HepG2 (cell line): ENCODE measurements around the gene ITGB1. TPM values are rescaled to one million over a fixed set of nuclear protein-coding genes. Genes with fewer than 3 reads are reported as not detected.

Source experiments
- ATAC-seq: fragments of 200-7000 bp; cut with Tn5 transposase; 3 replicates; pipeline ENCODE4 v1.9.1; 2020; ENCODE audit warnings: mild to moderate bottlenecking, moderate library complexity
- BruUV-seq: library from RNA; stranded (reverse); fragments of 400-500 nt; replicated peaks from 2 replicates; lab custom pipeline; 2021; lab: Mats Ljungman, UMichigan
- CTCF ChIA-PET: fragments of 300-600 bp; formaldehyde crosslinking; extraction: SDS; loops from one replicate; lab custom pipeline; 2021; ENCODE audit warnings: low total read pairs, inconsistent platforms, low intra/inter-chr PET ratio; lab: Yijun Ruan, JAX
- POLR2A ChIA-PET: fragments of 350-600 bp; sonication (Branson Sonifier 250); formaldehyde crosslinking; loops from one replicate; lab custom pipeline; 2020; ENCODE audit warnings: antibody characterized with exemption, inconsistent platforms; lab: Yijun Ruan, JAX
- DNase-seq: peaks from one replicate; pipeline ENCODE4 v3.0.0-alpha.2; 2015; ENCODE audit warnings: low spot score
- FAIRE-seq: peaks from 3 replicates; lab custom pipeline; 2011; peaks lifted over from hg19 to GRCh38; lab: Jason Lieb, UNC
- H2AFZ ChIP-seq: one replicate; pipeline ENCODE4 v1.6.1; 2011; ENCODE audit warnings: low read length, inconsistent platforms
- H3K27ac ChIP-seq: fragments of 300-600 bp; 3 replicates; pipeline ENCODE4 v1.8.0; 2011; ENCODE audit warnings: mixed run types, mild to moderate bottlenecking, mixed read lengths, low read length, inconsistent platforms; ENCODE audit not compliant: insufficient read depth; ENCODE audit errors: extremely low read length
- H3K27me3 ChIP-seq, 2 experiments: fragments of 200-600 bp in 1 of 2; 2 replicates in 1 of 2; 3 replicates in 1 of 2; pipeline versions ENCODE4 v1.6.0 to v1.8.0; 2011; ENCODE audit warnings: low read length in 2 of 2, mild to moderate bottlenecking in 2 of 2, moderate library complexity in 2 of 2, inconsistent platforms in 1 of 2; ENCODE audit not compliant: insufficient read depth in 2 of 2, control insufficient read depth in 1 of 2
- H3K36me3 ChIP-seq, 2 experiments: fragments of 200-600 bp in 1 of 2; replicated peaks in 1 of 2; 2 replicates in 1 of 2; 3 replicates in 1 of 2; pipeline versions ENCODE4 v1.5.1 to v1.8.0; 2011; ENCODE audit warnings: low read length in 2 of 2, inconsistent platforms in 1 of 2; ENCODE audit not compliant: insufficient read depth in 2 of 2, control insufficient read depth in 1 of 2
- H3K4me1 ChIP-seq: 2 replicates; pipeline ENCODE4 v1.5.1; 2012; ENCODE audit warnings: low read length, inconsistent platforms; ENCODE audit not compliant: insufficient read depth
- H3K4me2 ChIP-seq: 2 replicates; pipeline ENCODE4 v1.6.0; 2011; ENCODE audit warnings: low read depth, low read length, inconsistent platforms
- H3K4me3 ChIP-seq, 3 experiments: fragments of 200-600 bp in 1 of 3; sonication (generic), shearing (Covaris generic) in 1 of 3; replicated peaks in 1 of 3; 2 replicates each; pipeline ENCODE4 v1.5.1; 2011 to 2016; ENCODE audit warnings: low read length in 3 of 3, inconsistent platforms in 2 of 3, low read depth in 2 of 3, mild to moderate bottlenecking in 2 of 3, control low read depth in 1 of 3, mixed read lengths in 1 of 3; ENCODE audit not compliant: insufficient read depth in 1 of 3
- H3K79me2 ChIP-seq: one replicate; pipeline ENCODE4 v1.6.1; 2011; ENCODE audit warnings: low read length, inconsistent platforms; ENCODE audit not compliant: insufficient read depth
- H3K9ac ChIP-seq: 2 replicates; pipeline ENCODE4 v1.6.0; 2011; ENCODE audit warnings: mild to moderate bottlenecking, low read depth, low read length, inconsistent platforms; ENCODE audit not compliant: insufficient read depth
- H3K9me3 ChIP-seq: 2 replicates; pipeline ENCODE4 v1.5.1; 2012; ENCODE audit warnings: mild to moderate bottlenecking, low read length
- H4K20me1 ChIP-seq: 2 replicates; pipeline ENCODE4 v1.6.0; 2011; ENCODE audit warnings: inconsistent platforms, mild to moderate bottlenecking, low read length, moderate library complexity; ENCODE audit not compliant: insufficient read depth
- FOXM1 ChIP-seq: sonication (generic); formaldehyde crosslinking; IDR thresholded peaks from 2 replicates; pipeline ENCODE4 v1.5.0; 2020; ENCODE audit warnings: missing genetic modification reagents
- GTF2F1 ChIP-seq: fragments of 150-350 bp; IDR thresholded peaks from 2 replicates; pipeline ENCODE4 v1.6.1; 2014; ENCODE audit warnings: low read length
- NPAS2 ChIP-seq: sonication (generic); formaldehyde crosslinking; IDR thresholded peaks from 2 replicates; pipeline ENCODE4 v1.8.0; 2022; ENCODE audit warnings: mild to moderate bottlenecking, missing genetic modification reagents, borderline replicate concordance
- TCF7L2 ChIP-seq: IDR thresholded peaks from 2 replicates; pipeline ENCODE4 v1.6.1; 2011; ENCODE audit warnings: mild to moderate bottlenecking, low read depth, low read length, moderate library complexity
- ZNF121 ChIP-seq: sonication (generic); formaldehyde crosslinking; IDR thresholded peaks from 2 replicates; pipeline ENCODE4 v1.5.0; 2020; ENCODE audit warnings: mild to moderate bottlenecking, missing genetic modification reagents
- ZNF496 ChIP-seq: sonication (generic); formaldehyde crosslinking; IDR thresholded peaks from 2 replicates; pipeline ENCODE4 v1.8.1; 2023; ENCODE audit warnings: mild to moderate bottlenecking, moderate library complexity, missing genetic modification reagents; ENCODE audit not compliant: insufficient replicate concordance
- ZNF775 ChIP-seq: sonication (generic); formaldehyde crosslinking; IDR thresholded peaks from 2 replicates; pipeline ENCODE4 v1.4.0; 2020; ENCODE audit warnings: missing genetic modification reagents, mild to moderate bottlenecking, moderate library complexity, borderline replicate concordance
- ZSCAN29 ChIP-seq: sonication (generic); formaldehyde crosslinking; conservative IDR thresholded peaks from 2 replicates; pipeline ENCODE4 v1.4.0; 2020; ENCODE audit warnings: mild to moderate bottlenecking, missing genetic modification reagents
- WGBS: methylation state at CpG from one replicate; pipeline ENCODE4 v1.1.6; 2017; ENCODE audit warnings: low lambda C conversion rate; 5-methylcytosine and 5-hydroxymethylcytosine counted together
- in situ Hi-C: cut with HindIII; loops from 2 replicates; pipeline ENCODE4 v1.10.0; 2017; ENCODE audit warnings: low pct_unique_long_range_greater_than_20kb; ENCODE audit not compliant: extremely low pct_ligation_motif_present
- intact Hi-C: fragments of 100-400 bp; cut with micrococcal nuclease; formaldehyde crosslinking; loops from one replicate; pipeline ENCODE4 v1.10.0; 2022; ENCODE audit not compliant: unreplicated experiment
- polyA plus RNA-seq, 8 experiments: library from polyadenylated mRNA; depleted of rRNA in 3 of 8; stranded (reverse) in 7 of 8; unstranded in 1 of 8; fragments of >200 nt; fragmentation: Illumina TruSeq in 4 of 8; extraction: Trizol in 4 of 8; gene quantifications; 2 replicates each; pipeline versions ENCODE4 v1.2.1 to v1.2.3, GENCODE V29; 2011 to 2016; ENCODE audit warnings: low read depth in 4 of 8, missing spikeins in 1 of 8, mixed read lengths in 1 of 8; ENCODE audit not compliant: insufficient read depth in 1 of 8
- total RNA-seq, 5 experiments: library from RNA; depleted of rRNA; stranded (reverse); fragments of >200 nt; fragmentation: Illumina TruSeq; extraction: Trizol; gene quantifications; 2 replicates each; pipeline ENCODE4 v1.2.3, GENCODE V29; 2016; ENCODE audit warnings: low read depth in 1 of 5
- TF ChIP-seq, protein P1 (sequence below): IDR thresholded peaks from 2 replicates; pipeline ENCODE4 v1.6.1; 2016
- TF ChIP-seq, protein P2 (sequence below): sonication (generic); formaldehyde crosslinking; IDR thresholded peaks from 2 replicates; pipeline ENCODE4 v1.5.1; 2020; ENCODE audit warnings: mild to moderate bottlenecking, missing genetic modification reagents, borderline replicate concordance
- TF ChIP-seq, protein P3 (sequence below), 2 experiments: sonication (generic) in 1 of 2; formaldehyde crosslinking in 1 of 2; IDR thresholded peaks; 2 replicates each; pipeline versions ENCODE4 v1.5.1 to v1.6.1; 2011 to 2020; ENCODE audit warnings: borderline replicate concordance in 1 of 2, low read depth in 1 of 2, low read length in 1 of 2, mild to moderate bottlenecking in 1 of 2, missing genetic modification reagents in 1 of 2, moderate library complexity in 1 of 2
- TF ChIP-seq, protein P4 (sequence below): IDR thresholded peaks from 2 replicates; pipeline ENCODE4 v1.6.1; 2016; ENCODE audit warnings: control low read depth
- TF ChIP-seq, protein P5 (sequence below): sonication (generic); formaldehyde crosslinking; IDR thresholded peaks from 2 replicates; pipeline ENCODE4 v1.8.0; 2022; ENCODE audit warnings: mild to moderate bottlenecking, missing genetic modification reagents
- TF ChIP-seq, protein P6 (sequence below): IDR thresholded peaks from 2 replicates; pipeline ENCODE4 v1.6.1; 2016; ENCODE audit warnings: missing genetic modification reagents, missing compliant biosample characterization

The ITGB1 gene
- total and polyA plus RNA-seq, 2 of the 13 experiments (the other 11 are each of a cell fraction or from before 2014, with no cell fraction given) = 190 to 204 TPM

DNA sequence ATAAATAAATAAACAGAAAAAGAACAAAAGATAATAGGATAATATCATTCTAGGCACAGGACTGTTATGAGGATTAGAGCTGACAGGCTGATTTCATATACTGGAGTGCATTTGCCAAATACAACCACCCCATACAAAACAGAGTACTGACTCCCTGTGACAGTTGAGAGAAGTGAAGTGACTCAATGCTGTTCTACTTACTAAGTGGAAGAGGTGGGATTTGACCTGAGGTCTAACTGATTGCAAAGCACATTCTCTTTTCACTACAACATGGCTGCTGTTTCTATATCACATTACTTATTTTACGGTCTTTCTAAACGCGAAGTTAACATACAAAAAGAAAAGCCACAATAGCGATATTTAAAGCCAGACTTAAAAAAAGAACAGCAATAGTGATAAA lies 51.4 kb downstream of the ITGB1 start:
- no peak for FAIRE-seq
- no peak overlapping the region for H2AFZ ChIP-seq
- no peak overlapping the region for H3K4me3 ChIP-seq
- intact Hi-C loops = loop anchor here (10.0 kb wide), 1 partner anchor 48 kb away; the partner anchor contains the start of gene ITGB1
- no TSS peak for BruUV-seq
- POLR2A ChIA-PET = no interaction called here
- H3K4me1 ChIP-seq = 0 out of 2 replicates have a peak, but pooled peaks cover 7% of the 10 kb centered on the region
- H3K27me3 ChIP-seq = no peaks in the 10 kb centered on the region
- no peaks in the 10 kb centered on the region for H3K79me2 ChIP-seq
- H3K27ac ChIP-seq = no peak overlapping the region
- no peak for ATAC-seq
- CTCF ChIA-PET = no interaction called here
- TF ChIP-seq, protein P1, sequence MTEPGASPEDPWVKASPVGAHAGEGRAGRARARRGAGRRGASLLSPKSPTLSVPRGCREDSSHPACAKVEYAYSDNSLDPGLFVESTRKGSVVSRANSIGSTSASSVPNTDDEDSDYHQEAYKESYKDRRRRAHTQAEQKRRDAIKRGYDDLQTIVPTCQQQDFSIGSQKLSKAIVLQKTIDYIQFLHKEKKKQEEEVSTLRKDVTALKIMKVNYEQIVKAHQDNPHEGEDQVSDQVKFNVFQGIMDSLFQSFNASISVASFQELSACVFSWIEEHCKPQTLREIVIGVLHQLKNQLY = no peak
- no peak for TF ChIP-seq NPAS2 (CRISPR knock-in tag)
- no peak for TF ChIP-seq ZNF496 (CRISPR knock-in tag)
- TF ChIP-seq, protein P2, sequence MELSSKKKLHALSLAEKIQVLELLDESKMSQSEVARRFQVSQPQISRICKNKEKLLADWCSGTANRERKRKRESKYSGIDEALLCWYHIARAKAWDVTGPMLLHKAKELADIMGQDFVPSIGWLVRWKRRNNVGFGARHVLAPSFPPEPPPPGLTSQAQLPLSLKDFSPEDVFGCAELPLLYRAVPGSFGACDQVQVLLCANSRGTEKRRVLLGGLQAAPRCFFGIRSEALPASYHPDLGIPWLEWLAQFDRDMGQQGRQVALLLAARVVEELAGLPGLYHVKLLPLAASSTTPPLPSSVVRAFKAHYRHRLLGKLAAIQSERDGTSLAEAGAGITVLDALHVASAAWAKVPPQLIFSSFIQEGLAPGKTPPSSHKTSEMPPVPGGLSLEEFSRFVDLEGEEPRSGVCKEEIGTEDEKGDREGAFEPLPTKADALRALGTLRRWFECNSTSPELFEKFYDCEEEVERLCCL = no peak
- no peak for TF ChIP-seq ZNF775 (CRISPR knock-in tag)
- TF ChIP-seq, protein P3, sequence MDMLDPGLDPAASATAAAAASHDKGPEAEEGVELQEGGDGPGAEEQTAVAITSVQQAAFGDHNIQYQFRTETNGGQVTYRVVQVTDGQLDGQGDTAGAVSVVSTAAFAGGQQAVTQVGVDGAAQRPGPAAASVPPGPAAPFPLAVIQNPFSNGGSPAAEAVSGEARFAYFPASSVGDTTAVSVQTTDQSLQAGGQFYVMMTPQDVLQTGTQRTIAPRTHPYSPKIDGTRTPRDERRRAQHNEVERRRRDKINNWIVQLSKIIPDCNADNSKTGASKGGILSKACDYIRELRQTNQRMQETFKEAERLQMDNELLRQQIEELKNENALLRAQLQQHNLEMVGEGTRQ (IDR thresholded peaks at IDR 0.05; ENCODE audit: low read depth, low read length) = no peak
- TF ChIP-seq, protein P3 (CRISPR knock-in tag; IDR thresholded peaks at IDR 0.05; ENCODE audit: borderline replicate concordance) = no peak
- no peak for TF ChIP-seq ZNF121 (CRISPR knock-in tag)
- TF ChIP-seq, protein P4, sequence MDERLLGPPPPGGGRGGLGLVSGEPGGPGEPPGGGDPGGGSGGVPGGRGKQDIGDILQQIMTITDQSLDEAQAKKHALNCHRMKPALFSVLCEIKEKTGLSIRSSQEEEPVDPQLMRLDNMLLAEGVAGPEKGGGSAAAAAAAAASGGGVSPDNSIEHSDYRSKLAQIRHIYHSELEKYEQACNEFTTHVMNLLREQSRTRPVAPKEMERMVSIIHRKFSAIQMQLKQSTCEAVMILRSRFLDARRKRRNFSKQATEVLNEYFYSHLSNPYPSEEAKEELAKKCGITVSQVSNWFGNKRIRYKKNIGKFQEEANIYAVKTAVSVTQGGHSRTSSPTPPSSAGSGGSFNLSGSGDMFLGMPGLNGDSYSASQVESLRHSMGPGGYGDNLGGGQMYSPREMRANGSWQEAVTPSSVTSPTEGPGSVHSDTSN (CRISPR knock-in tag) = no peak
- TF ChIP-seq TCF7L2 = no peak
- no peak for TF ChIP-seq FOXM1 (CRISPR knock-in tag)
- no peak for TF ChIP-seq GTF2F1
- TF ChIP-seq ZSCAN29 = no peak
- TF ChIP-seq, protein P5, sequence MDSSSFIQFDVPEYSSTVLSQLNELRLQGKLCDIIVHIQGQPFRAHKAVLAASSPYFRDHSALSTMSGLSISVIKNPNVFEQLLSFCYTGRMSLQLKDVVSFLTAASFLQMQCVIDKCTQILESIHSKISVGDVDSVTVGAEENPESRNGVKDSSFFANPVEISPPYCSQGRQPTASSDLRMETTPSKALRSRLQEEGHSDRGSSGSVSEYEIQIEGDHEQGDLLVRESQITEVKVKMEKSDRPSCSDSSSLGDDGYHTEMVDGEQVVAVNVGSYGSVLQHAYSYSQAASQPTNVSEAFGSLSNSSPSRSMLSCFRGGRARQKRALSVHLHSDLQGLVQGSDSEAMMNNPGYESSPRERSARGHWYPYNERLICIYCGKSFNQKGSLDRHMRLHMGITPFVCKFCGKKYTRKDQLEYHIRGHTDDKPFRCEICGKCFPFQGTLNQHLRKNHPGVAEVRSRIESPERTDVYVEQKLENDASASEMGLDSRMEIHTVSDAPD (CRISPR knock-in tag) = no peak
- TF ChIP-seq, protein P6, sequence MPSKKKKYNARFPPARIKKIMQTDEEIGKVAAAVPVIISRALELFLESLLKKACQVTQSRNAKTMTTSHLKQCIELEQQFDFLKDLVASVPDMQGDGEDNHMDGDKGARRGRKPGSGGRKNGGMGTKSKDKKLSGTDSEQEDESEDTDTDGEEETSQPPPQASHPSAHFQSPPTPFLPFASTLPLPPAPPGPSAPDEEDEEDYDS = no peak
- H3K9me3 ChIP-seq = no peaks in the 10 kb centered on the region
- H3K9ac ChIP-seq = no peak overlapping the region
- 96% methylated on average over 4 of the region's 4 CpGs for WGBS
- no peak for DNase-seq
- no peak overlapping the region for H3K4me2 ChIP-seq
- in situ Hi-C loops = no loop called here
- no peaks in the 10 kb centered on the region; the same call in 1 of the 2 replicates for H4K20me1 ChIP-seq
- H3K36me3 ChIP-seq = peaks cover 10 to 53% of the 10 kb centered on the region in 2 experiments
